PFSK-1 (cell line): Measurements from ENCODE around the gene ERN2.

Experiments used
- FOXP2 ChIP-seq: optimal IDR thresholded peaks from 2 replicates; pipeline ENCODE3; 2011; ENCODE audit warnings: borderline replicate concordance, control low read depth, inconsistent platforms; ENCODE audit not compliant: insufficient read depth; ENCODE audit errors: extremely low read length, extremely low read depth
- POLR2AphosphoS5 ChIP-seq: IDR thresholded peaks from 2 replicates; pipeline ENCODE4 v1.6.1; 2012; ENCODE audit warnings: low read depth, mild to moderate bottlenecking, control low read depth, low read length, moderate library complexity
- SIN3A ChIP-seq: IDR thresholded peaks from 2 replicates; pipeline ENCODE4 v1.6.1; 2012; ENCODE audit warnings: mild to moderate bottlenecking, low read length, moderate library complexity, borderline replicate concordance; ENCODE audit not compliant: insufficient read depth
- TAF1 ChIP-seq: IDR thresholded peaks from 2 replicates; pipeline ENCODE4 v1.6.1; 2012; ENCODE audit warnings: low read length, control low read depth, borderline replicate concordance; ENCODE audit not compliant: insufficient read depth
- TF ChIP-seq, protein P1 (sequence below), 2 experiments: IDR thresholded peaks; 2 replicates each; pipeline versions ENCODE4 v1.6.1 to v1.8.0; 2011 to 2012; ENCODE audit warnings: low read depth in 2 of 2, low read length in 2 of 2, control low read depth in 1 of 2, inconsistent platforms in 1 of 2, mild to moderate bottlenecking in 1 of 2, moderate library complexity in 1 of 2; ENCODE audit not compliant: insufficient read depth in 1 of 2

The ERN2 gene

DNA sequence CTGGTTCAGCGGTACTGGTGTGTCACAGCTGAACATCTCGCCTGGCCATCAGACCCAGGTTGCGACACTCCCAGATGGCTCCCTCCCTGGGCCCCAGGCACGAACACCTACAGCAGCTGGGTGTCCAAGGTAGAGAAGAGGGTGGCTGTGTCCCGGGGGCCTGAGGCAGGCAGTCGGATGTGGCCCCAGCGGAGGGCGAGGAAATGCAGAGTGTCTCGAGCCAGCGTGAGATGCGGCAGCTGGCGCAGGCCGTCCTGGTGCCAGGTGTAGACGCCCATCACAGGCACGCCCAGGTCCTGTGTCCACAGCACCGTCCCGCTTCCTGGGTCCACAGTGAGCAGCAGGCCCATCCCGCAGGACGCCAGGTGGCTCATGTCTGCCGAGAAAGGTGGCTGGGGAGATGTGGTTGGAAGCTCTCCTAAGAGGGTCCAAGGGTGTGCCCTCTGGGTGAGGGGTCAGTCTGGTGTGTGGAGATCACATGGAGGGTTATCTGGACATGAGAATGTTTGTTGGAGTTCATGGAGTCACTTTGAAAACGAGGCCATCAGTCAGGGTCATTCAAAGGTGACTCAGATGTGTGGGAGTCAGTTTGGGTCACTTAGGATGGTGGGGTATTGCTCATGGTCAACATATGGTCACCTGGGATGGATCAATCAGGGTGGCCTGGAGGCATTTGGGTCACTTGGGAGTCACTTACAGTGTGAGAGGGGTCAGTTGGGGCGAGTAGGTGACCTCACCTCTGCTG is 8.1 kb downstream of the ERN2 start:
- TF ChIP-seq FOXP2: no peak
- no peak for TF ChIP-seq SIN3A
- no peak for TF ChIP-seq TAF1
- TF ChIP-seq, protein P1, sequence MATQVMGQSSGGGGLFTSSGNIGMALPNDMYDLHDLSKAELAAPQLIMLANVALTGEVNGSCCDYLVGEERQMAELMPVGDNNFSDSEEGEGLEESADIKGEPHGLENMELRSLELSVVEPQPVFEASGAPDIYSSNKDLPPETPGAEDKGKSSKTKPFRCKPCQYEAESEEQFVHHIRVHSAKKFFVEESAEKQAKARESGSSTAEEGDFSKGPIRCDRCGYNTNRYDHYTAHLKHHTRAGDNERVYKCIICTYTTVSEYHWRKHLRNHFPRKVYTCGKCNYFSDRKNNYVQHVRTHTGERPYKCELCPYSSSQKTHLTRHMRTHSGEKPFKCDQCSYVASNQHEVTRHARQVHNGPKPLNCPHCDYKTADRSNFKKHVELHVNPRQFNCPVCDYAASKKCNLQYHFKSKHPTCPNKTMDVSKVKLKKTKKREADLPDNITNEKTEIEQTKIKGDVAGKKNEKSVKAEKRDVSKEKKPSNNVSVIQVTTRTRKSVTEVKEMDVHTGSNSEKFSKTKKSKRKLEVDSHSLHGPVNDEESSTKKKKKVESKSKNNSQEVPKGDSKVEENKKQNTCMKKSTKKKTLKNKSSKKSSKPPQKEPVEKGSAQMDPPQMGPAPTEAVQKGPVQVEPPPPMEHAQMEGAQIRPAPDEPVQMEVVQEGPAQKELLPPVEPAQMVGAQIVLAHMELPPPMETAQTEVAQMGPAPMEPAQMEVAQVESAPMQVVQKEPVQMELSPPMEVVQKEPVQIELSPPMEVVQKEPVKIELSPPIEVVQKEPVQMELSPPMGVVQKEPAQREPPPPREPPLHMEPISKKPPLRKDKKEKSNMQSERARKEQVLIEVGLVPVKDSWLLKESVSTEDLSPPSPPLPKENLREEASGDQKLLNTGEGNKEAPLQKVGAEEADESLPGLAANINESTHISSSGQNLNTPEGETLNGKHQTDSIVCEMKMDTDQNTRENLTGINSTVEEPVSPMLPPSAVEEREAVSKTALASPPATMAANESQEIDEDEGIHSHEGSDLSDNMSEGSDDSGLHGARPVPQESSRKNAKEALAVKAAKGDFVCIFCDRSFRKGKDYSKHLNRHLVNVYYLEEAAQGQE (IDR thresholded peaks at IDR 0.05; ENCODE audit: insufficient read depth in 1 of 2, low read depth in 2 of 2, low read length in 2 of 2): no peak
- no peak for TF ChIP-seq POLR2AphosphoS5

DNA sequence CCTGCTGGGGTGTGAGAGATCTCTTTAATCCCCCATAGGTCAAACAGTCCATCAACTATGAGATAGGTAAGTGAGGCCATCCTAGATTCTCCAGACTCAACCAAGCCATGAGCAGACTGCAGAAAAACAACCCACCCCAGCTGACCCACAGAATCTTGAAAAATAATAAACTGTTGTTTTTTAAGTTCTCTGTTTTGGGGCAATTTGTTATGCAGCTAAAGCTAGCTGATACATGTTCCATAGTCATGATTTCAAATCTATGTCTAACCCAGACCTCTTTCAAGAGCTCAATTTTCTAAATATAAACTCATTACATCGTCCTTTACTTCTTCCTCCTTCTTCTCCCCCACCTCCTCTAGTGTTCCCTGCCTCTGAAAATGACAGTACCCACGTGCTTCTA is 10.1 kb downstream of the ERN2 start:
- no peak for TF ChIP-seq POLR2AphosphoS5
- TF ChIP-seq SIN3A: no peak
- no peak for TF ChIP-seq FOXP2
- TF ChIP-seq, protein P1 (IDR thresholded peaks at IDR 0.05; ENCODE audit: insufficient read depth in 1 of 2, low read depth in 2 of 2, low read length in 2 of 2): no peak
- no peak for TF ChIP-seq TAF1

DNA sequence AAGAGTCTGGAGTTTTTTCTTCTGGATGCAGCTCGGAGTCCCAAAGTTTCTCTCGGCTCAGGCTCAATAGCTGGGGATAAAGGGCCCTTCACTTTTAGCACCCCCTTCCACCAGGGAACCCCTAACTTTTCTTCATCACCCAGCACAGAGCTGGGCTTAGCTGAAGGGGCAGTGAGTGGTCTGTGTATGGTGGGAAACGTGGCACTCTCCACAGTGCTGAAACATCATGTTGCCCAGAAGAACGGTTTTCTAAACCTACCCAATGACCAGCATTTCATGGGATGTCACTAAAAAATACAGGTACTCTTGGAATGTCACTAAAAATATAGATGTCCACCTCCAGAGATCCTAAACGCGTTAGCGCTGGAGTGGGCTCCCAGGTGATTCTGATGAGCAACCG is 12.0 kb downstream of the ERN2 start:
- TF ChIP-seq FOXP2: no peak
- TF ChIP-seq SIN3A: no peak
- TF ChIP-seq, protein P1 (IDR thresholded peaks at IDR 0.05; ENCODE audit: insufficient read depth in 1 of 2, low read depth in 2 of 2, low read length in 2 of 2): peak in 1 of 2 experiments; percentile 74; a peak in 2 of 4 replicates

DNA sequence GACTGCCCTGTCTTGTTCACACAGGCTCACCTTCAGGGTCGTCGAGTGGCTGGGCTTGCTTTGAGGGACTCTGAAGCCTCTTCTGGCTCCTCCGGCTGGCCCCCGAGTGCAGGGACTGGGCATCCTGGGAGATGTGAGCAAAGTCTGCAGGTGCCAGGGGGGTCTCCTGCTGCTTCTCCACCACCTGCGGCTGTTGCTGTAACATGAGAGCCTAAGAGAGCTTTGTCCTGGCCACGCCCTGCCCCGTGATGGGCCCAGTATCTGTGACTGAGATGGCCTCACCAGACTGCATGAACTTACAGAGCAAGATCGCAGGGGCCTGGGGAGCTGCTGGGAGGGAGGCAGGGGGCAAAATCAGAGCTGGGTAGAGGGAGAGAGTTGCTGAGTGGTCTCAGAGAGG is 12.5 kb downstream of the ERN2 start:
- no peak for TF ChIP-seq TAF1
- TF ChIP-seq SIN3A: no peak
- no peak for TF ChIP-seq FOXP2
- no peak for TF ChIP-seq POLR2AphosphoS5

DNA sequence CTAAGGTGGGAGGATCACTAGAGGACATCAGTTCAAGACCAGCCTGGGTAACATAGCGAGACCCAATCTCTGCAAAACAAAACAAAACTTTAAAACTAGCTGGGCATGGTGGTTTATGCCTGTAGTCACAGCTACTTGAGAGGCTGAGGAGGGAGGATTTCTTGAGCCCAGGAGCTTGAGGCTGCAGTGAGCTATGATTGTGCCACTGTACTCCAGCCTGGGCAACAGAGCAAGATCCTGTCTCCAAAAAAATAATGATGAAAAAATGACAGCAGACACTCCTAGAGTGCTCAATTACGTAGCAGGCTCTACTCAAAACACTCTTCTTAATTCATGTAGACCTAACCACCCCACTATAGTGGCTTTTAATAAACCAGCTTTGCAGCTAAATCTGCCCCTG is 12.9 kb downstream of the ERN2 start:
- TF ChIP-seq FOXP2: no peak
- no peak for TF ChIP-seq POLR2AphosphoS5
- TF ChIP-seq, protein P1 (IDR thresholded peaks at IDR 0.05; ENCODE audit: insufficient read depth in 1 of 2, low read depth in 2 of 2, low read length in 2 of 2): no peak
- TF ChIP-seq TAF1: no peak
